ENCODE results near the gene ABCD3. TPM values are rescaled to one million over a fixed set of nuclear protein-coding genes. Genes with fewer than 3 reads are reported as not detected.
"Not testable (repeated sequence)": the region's sequence is repeated elsewhere in the genome, so short reads cannot be mapped to it uniquely, and the experiment has no call there.

Gene ABCD3
- total RNA-seq, 8 experiments from 2014 or later, result 41.9 to 222 (median 47.4) TPM

GRCh38 chr1:94445733-94446132 lies 27.5 kb downstream of the ABCD3 start:
- H3K27ac ChIP-seq; H3K4me1 ChIP-seq (replicated peaks in 1 of 2); H3K4me3 ChIP-seq; in situ Hi-C loops (cut with MboI; ENCODE audit: low pct_unique_long_range_greater_than_20kb in 2 of 9, low sequenced_read_pairs in 9 of 9, unreplicated experiment in 9 of 9); ATAC-seq (replicated peaks in 6 of 8): not testable (repeated sequence)
- WGBS, 10 experiments, result 90 to 100% (median 97%) methylated on average over 2 to 8 of the region's 8 CpGs; no CpG with 5 or more reads in 1 of the 10 experiments

- 84 to 100% (median 97%) methylated on average over 2 to 5 of the region's 6 CpGs; no CpG with 5 or more reads in 2 of the 10 experiments for WGBS, 10 experiments
- H3K4me1 ChIP-seq (replicated peaks in 1 of 2); H3K27ac ChIP-seq; in situ Hi-C loops (cut with MboI; ENCODE audit: low pct_unique_long_range_greater_than_20kb in 2 of 9, low sequenced_read_pairs in 9 of 9, unreplicated experiment in 9 of 9); H3K4me3 ChIP-seq; ATAC-seq (replicated peaks in 6 of 8): not testable (repeated sequence)
These were observed 28.0 kb downstream of the ABCD3 start for GRCh38 chr1:94446177-94446576.

- H3K4me3 ChIP-seq; H3K4me1 ChIP-seq (replicated peaks in 1 of 2); H3K27ac ChIP-seq; ATAC-seq (replicated peaks in 6 of 8); in situ Hi-C loops (cut with MboI; ENCODE audit: low pct_unique_long_range_greater_than_20kb in 2 of 9, low sequenced_read_pairs in 9 of 9, unreplicated experiment in 9 of 9): not testable (repeated sequence)
- 90 to 100% (median 100%) methylated on average over 1 to 3 of the region's 3 CpGs; no CpG with 5 or more reads in 3 of the 10 experiments for WGBS, 10 experiments
These were observed 30.6 kb downstream of the ABCD3 start for GRCh38 chr1:94448741-94449140.

- no peak for ATAC-seq (replicated peaks in 6 of 8)
- Histone ChIP-seq H3K27ac (no peak overlapping the region), H3K4me3 (no peak overlapping the region), H3K4me1 (replicated peaks in 1 of 2) (no peaks in the 10 kb centered on the region)
- WGBS, 10 experiments, result 31 to 100% (median 86%) methylated on average over 1 to 2 of the region's 2 CpGs; no CpG with 5 or more reads in 1 of the 10 experiments
- in situ Hi-C loops (cut with MboI; ENCODE audit: low pct_unique_long_range_greater_than_20kb in 2 of 9, low sequenced_read_pairs in 9 of 9, unreplicated experiment in 9 of 9), result loop anchor here in 2 of 9 experiments (25.0 kb wide), 2 partner anchors 94 to 394 kb away; no protein-coding TSS in a partner anchor
These were observed 38.5 kb downstream of the ABCD3 start for GRCh38 chr1:94456736-94457135.

GRCh38 chr1:94462606-94463005 lies 44.4 kb downstream of the ABCD3 start:
- no peak for ATAC-seq (replicated peaks in 6 of 8)
- in situ Hi-C loops (cut with MboI; ENCODE audit: low pct_unique_long_range_greater_than_20kb in 2 of 9, low sequenced_read_pairs in 9 of 9, unreplicated experiment in 9 of 9), result loop anchor here in 3 of 9 experiments (10.0 to 25.0 kb wide), 3 partner anchors 100 to 400 kb away; no protein-coding TSS in a partner anchor
- H3K4me1 ChIP-seq (replicated peaks in 1 of 2), result no peaks in the 10 kb centered on the region
- H3K27ac ChIP-seq, result no peak overlapping the region
- no peak overlapping the region for H3K4me3 ChIP-seq
- 85 to 100% (median 96%) methylated on average over 2 of the region's 2 CpGs for WGBS, 10 experiments

GRCh38 chr1:94463056-94463764 lies 45.0 kb downstream of the ABCD3 start:
- in situ Hi-C loops (cut with MboI; ENCODE audit: low pct_unique_long_range_greater_than_20kb in 2 of 9, low sequenced_read_pairs in 9 of 9, unreplicated experiment in 9 of 9), result loop anchor here in 3 of 9 experiments (10.0 to 25.0 kb wide), 3 partner anchors 101 to 401 kb away; no protein-coding TSS in a partner anchor
- no peak overlapping the region for H3K27ac ChIP-seq
- H3K4me3 ChIP-seq, result no peak overlapping the region
- 70 to 100% (median 94%) methylated on average over 1 to 3 of the region's 3 CpGs; no CpG with 5 or more reads in 2 of the 10 experiments for WGBS, 10 experiments
- peak in 2 of 8 experiments; percentile 8 to 29 for ATAC-seq (replicated peaks in 6 of 8)
- H3K4me1 ChIP-seq (replicated peaks in 1 of 2), result no peaks in the 10 kb centered on the region

- in situ Hi-C loops (cut with MboI; ENCODE audit: low pct_unique_long_range_greater_than_20kb in 2 of 9, low sequenced_read_pairs in 9 of 9, unreplicated experiment in 9 of 9), result loop anchor here in 3 of 9 experiments (10.0 to 25.0 kb wide), 3 partner anchors 102 to 402 kb away; no protein-coding TSS in a partner anchor
- Histone ChIP-seq H3K4me1 (replicated peaks in 1 of 2) (no peaks in the 10 kb centered on the region), H3K4me3 (no peak overlapping the region), H3K27ac (no peak overlapping the region)
- ATAC-seq (replicated peaks in 6 of 8), result peak in 3 of 8 experiments; percentile 79 to 91 (median 86)
- WGBS, 10 experiments, result 42 to 100% (median 73%) methylated on average over 1 to 3 of the region's 3 CpGs
These were observed 45.7 kb downstream of the ABCD3 start for GRCh38 chr1:94463765-94464330.

GRCh38 chr1:94468708-94469107 lies 50.5 kb downstream of the ABCD3 start:
- in situ Hi-C loops (cut with MboI; ENCODE audit: low pct_unique_long_range_greater_than_20kb in 2 of 9, low sequenced_read_pairs in 9 of 9, unreplicated experiment in 9 of 9), result loop anchor here in 3 of 9 experiments (10.0 to 25.0 kb wide), 3 partner anchors 106 to 406 kb away; no protein-coding TSS in a partner anchor
- Histone ChIP-seq H3K4me1 (replicated peaks in 1 of 2) (no peaks in the 10 kb centered on the region), H3K4me3 (no peak overlapping the region), H3K27ac (no peak overlapping the region)
- ATAC-seq (replicated peaks in 6 of 8), result peak in 3 of 8 experiments; percentile 67 to 98 (median 73)

- in situ Hi-C loops (cut with MboI; ENCODE audit: low pct_unique_long_range_greater_than_20kb in 2 of 9, low sequenced_read_pairs in 9 of 9, unreplicated experiment in 9 of 9), result loop anchor here in 2 of 9 experiments (25.0 kb wide), 2 partner anchors 109 to 409 kb away; no protein-coding TSS in a partner anchor
- Histone ChIP-seq H3K4me3 (no peak overlapping the region), H3K4me1 (replicated peaks in 1 of 2) (no peaks in the 10 kb centered on the region), H3K27ac (no peak overlapping the region)
- WGBS, 10 experiments, result 80 to 100% (median 88%) methylated on average over 1 to 2 of the region's 2 CpGs; no CpG with 5 or more reads in 3 of the 10 experiments
- ATAC-seq (replicated peaks in 6 of 8), result no peak
These were observed 53.1 kb downstream of the ABCD3 start for GRCh38 chr1:94471271-94471670.

- no peak for ATAC-seq (replicated peaks in 6 of 8)
- in situ Hi-C loops (cut with MboI; ENCODE audit: low pct_unique_long_range_greater_than_20kb in 2 of 9, low sequenced_read_pairs in 9 of 9, unreplicated experiment in 9 of 9), result no loop called here
- Histone ChIP-seq H3K4me1 (replicated peaks in 1 of 2) (no peaks in the 10 kb centered on the region), H3K27ac (no peak overlapping the region), H3K4me3 (no peak overlapping the region)
These were observed 57.0 kb downstream of the ABCD3 start for GRCh38 chr1:94475232-94475631.

- Histone ChIP-seq H3K4me3 (no peak overlapping the region), H3K4me1 (replicated peaks in 1 of 2) (no peaks in the 10 kb centered on the region), H3K27ac (no peak overlapping the region)
- in situ Hi-C loops (cut with MboI; ENCODE audit: low pct_unique_long_range_greater_than_20kb in 2 of 9, low sequenced_read_pairs in 9 of 9, unreplicated experiment in 9 of 9), result no loop called here
- 39 to 100% (median 92%) methylated on average over 1 to 3 of the region's 3 CpGs; no CpG with 5 or more reads in 1 of the 10 experiments for WGBS, 10 experiments
- ATAC-seq (replicated peaks in 6 of 8), result no peak
These were observed 61.5 kb downstream of the ABCD3 start for GRCh38 chr1:94479682-94480081.

GRCh38 chr1:94481473-94481933 lies 63.3 kb downstream of the ABCD3 start:
- H3K4me1 ChIP-seq (replicated peaks in 1 of 2), result no peaks in the 10 kb centered on the region
- ATAC-seq (replicated peaks in 6 of 8), result peak; percentile 80 to 97 (median 92)
- 0 to 80% (median 15%) methylated on average over 1 to 4 of the region's 4 CpGs; no CpG with 5 or more reads in 1 of the 10 experiments for WGBS, 10 experiments
- H3K4me3 ChIP-seq, result no peak overlapping the region
- H3K27ac ChIP-seq, result no peak overlapping the region
- in situ Hi-C loops (cut with MboI; ENCODE audit: low pct_unique_long_range_greater_than_20kb in 2 of 9, low sequenced_read_pairs in 9 of 9, unreplicated experiment in 9 of 9), result no loop called here

- H3K27ac ChIP-seq, result no peak overlapping the region
- 87 to 100% (median 95%) methylated on average over 1 to 5 of the region's 5 CpGs; no CpG with 5 or more reads in 1 of the 10 experiments for WGBS, 10 experiments
- ATAC-seq (replicated peaks in 6 of 8), result no peak
- H3K4me1 ChIP-seq (replicated peaks in 1 of 2), result no peaks in the 10 kb centered on the region
- in situ Hi-C loops (cut with MboI; ENCODE audit: low pct_unique_long_range_greater_than_20kb in 2 of 9, low sequenced_read_pairs in 9 of 9, unreplicated experiment in 9 of 9), result no loop called here
- no peak overlapping the region for H3K4me3 ChIP-seq
These were observed 68.8 kb downstream of the ABCD3 start for GRCh38 chr1:94486990-94487389.

Measured in motor neuron (in vitro differentiated cells).